Omental fat pad (tissue), 4 donors: ENCODE results near the gene G3BP2. TPM values are rescaled to one million over a fixed set of nuclear protein-coding genes. Genes with fewer than 3 reads are reported as not detected.
"Not testable (repeated sequence)": the region's sequence is repeated elsewhere in the genome, so short reads cannot be mapped to it uniquely, and the experiment has no call there.

Experiments used
- ATAC-seq: fragments of 150-250 bp; one replicate; pipeline ENCODE4 v1.9.1; 2016; ENCODE audit warnings: mild to moderate bottlenecking, moderate library complexity; ENCODE audit not compliant: low FRiP score
- DNase-seq: peaks from one replicate; pipeline ENCODE4 v3.0.0-alpha.2; 2019; ENCODE audit warnings: low spot score
- total RNA-seq, 4 donors: library from RNA; depleted of rRNA; stranded (reverse); fragments of >200 nt; gene quantifications; one replicate each; pipeline ENCODE4 v1.1.0, GENCODE V29; 2016
- TF ChIP-seq, protein P1 (sequence below), 3 donors: fragments of 450-650 bp; IDR thresholded peaks; one replicate each; pipeline ENCODE4 v1.5.1; 2016 to 2017; ENCODE audit warnings: antibody characterized with exemption in 3 of 3, mild to moderate bottlenecking in 3 of 3, moderate library complexity in 2 of 3

G3BP2 gene
- total RNA-seq, 4 donors from 2014 or later: 57.7 to 90.9 (median 69.6) TPM

GRCh38 chr4:75698162-75698962 is 25.2 kb upstream of the G3BP2 start:
- TF ChIP-seq, protein P1, sequence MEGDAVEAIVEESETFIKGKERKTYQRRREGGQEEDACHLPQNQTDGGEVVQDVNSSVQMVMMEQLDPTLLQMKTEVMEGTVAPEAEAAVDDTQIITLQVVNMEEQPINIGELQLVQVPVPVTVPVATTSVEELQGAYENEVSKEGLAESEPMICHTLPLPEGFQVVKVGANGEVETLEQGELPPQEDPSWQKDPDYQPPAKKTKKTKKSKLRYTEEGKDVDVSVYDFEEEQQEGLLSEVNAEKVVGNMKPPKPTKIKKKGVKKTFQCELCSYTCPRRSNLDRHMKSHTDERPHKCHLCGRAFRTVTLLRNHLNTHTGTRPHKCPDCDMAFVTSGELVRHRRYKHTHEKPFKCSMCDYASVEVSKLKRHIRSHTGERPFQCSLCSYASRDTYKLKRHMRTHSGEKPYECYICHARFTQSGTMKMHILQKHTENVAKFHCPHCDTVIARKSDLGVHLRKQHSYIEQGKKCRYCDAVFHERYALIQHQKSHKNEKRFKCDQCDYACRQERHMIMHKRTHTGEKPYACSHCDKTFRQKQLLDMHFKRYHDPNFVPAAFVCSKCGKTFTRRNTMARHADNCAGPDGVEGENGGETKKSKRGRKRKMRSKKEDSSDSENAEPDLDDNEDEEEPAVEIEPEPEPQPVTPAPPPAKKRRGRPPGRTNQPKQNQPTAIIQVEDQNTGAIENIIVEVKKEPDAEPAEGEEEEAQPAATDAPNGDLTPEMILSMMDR (IDR thresholded peaks at IDR 0.05): no peak

DNA sequence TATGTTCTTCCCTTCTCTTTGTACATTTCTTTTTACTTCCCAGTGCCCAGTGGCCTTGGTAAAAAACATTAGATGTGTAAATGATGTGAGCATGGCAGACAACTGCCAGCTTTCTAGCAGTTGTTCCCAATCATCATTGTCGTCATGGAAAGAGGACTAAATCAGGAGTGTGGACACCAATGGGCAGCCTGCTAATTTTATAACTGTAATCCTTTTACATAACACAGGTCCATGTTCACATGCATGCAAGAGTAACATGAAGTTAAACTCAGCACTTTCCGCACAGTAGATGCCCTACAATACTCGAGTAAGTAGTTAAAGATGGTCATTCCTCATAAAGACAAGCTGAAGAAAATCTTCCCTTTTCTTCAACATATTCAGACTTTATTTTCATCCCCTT is 23.4 kb upstream of the G3BP2 start:
- TF ChIP-seq, protein P1 (IDR thresholded peaks at IDR 0.05): no peak
- ATAC-seq: no peak
- no peak for DNase-seq

More at GRCh38 chr4:75698162-75698962, 25.2 kb upstream of the G3BP2 start:
- ATAC-seq (no peak), DNase-seq (no peak)

DNA sequence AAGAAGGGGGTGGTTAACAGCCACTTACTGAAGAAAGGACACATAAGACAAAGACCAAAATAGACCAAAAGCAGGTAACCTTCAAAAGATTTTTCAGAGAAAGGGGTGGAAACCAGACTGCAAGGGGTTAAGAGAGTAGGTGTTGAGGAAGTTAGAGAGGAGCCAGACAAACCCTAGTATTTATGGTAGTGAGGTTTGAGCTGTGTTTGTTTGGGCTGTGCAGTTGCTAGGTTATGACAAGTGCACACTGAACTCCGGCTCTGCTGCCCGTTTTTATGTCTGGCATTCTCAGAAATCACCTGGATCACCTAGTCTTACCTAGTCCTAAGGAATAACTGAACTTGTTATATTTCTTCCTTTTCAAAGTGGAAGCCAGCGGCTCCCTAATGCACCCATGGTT is 22.9 kb upstream of the G3BP2 start:
- ATAC-seq (no peak), DNase-seq (no peak)
- TF ChIP-seq, protein P1 (IDR thresholded peaks at IDR 0.05): no peak

- not testable (repeated sequence) for ATAC-seq
These were observed 18.9 kb upstream of the G3BP2 start for GRCh38 chr4:75692066-75692465.

GRCh38 chr4:75687125-75687524 is 13.9 kb upstream of the G3BP2 start:
- ATAC-seq, DNase-seq: not testable (repeated sequence)

More at GRCh38 chr4:75692066-75692465, 18.9 kb upstream of the G3BP2 start:
- not testable (repeated sequence) for DNase-seq

DNA sequence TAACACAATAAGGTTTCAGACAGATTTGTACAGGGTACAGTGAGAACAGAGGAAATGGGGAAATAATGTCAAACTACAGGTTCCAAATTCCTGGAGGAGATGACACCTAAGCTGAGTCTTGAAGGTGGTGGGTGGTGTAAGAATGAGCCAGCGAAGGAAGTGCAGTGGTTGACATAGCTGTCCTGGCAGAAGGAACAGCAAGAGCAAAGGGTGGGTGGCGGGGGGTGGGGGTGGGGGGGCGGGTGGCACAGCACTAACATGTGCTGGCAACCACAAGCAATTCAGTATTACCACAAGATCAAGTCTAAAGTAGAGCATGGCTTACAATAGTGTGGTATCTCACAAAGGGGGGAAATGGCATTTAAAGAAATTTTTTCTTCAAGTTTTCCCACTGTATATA is 13.1 kb upstream of the G3BP2 start:
- TF ChIP-seq, protein P1 (IDR thresholded peaks at IDR 0.05): no peak
- DNase-seq (no peak), ATAC-seq (no peak)

DNA sequence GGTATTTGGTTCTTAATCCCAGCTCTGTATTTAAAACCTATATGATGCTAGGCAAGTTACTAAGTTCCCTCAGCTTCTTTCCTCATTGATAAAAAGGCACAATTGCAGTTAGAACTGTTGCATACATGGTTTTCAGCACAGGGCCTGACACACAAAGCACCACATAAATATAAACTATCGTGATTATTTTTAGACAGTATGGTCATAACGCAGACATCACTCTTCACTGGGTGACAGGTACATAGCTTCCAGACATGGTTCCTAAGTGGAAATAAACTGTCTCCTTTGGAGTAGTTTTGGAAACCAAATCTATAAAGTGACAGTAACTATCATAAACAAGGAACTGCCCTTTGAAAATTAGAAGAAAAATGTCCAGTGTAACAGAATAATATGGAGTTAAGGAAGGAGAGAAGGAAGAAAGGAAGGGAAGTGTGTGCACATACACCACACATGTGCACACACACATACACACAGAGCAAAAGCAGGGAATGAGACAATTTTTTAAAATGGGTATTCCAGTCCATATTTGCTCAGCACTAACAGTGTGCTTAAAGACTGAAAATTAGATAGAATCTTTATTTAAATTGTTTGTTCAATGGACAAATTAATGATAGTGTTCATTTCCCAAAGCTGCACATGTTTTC is 12.5 kb upstream of the G3BP2 start:
- TF ChIP-seq, protein P1 (IDR thresholded peaks at IDR 0.05): no peak
- ATAC-seq: no peak
- DNase-seq: no peak
